Subcutaneous adipose tissue (tissue), 4 donors: ENCODE data around the gene ADGB. TPM values are rescaled to one million over a fixed set of nuclear protein-coding genes. Genes with fewer than 3 reads are reported as not detected.

ENCODE experiments used
- CTCF ChIP-seq: fragments of 450-650 bp; IDR thresholded peaks from one replicate; pipeline ENCODE4 v1.5.1; 2016; ENCODE audit warnings: low read depth, mild to moderate bottlenecking, control low read depth, antibody characterized with exemption, moderate library complexity
- total RNA-seq, 4 donors: library from RNA; depleted of rRNA; stranded (reverse); fragments of >200 nt; gene quantifications; one replicate each; pipeline ENCODE4 v1.1.0, GENCODE V29; 2016

The ADGB gene
- not detected for total RNA-seq

GRCh38 chr6:146598772-146599405, at the start of gene ADGB:
Gene ADGB (plus strand): TSS chr6:146598972. CDS start chr6:146599041, 69 bp downstream.
- TF ChIP-seq CTCF: no peak

DNA sequence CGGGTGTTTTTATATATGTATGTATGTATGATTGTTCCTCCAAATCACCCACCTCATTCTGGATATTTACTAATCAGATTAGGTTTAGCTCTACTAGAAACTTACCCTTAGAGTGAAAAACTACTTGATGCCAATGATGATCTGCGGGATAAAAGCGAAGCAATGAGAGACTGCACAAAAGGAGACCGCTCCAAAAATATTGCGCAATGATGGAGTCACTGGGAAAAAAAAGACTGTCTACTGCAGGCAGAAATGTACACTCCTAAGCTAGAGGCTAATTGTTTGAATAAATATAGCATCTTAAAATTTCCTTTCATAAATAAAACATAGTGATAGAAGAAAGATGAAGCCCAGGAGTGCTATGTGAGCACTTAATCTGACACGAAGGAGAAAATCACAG, 47.9 kb upstream of the ADGB start:
- no peak for TF ChIP-seq CTCF

- TF ChIP-seq CTCF: no peak
These were observed 47.2 kb upstream of the ADGB start for GRCh38 chr6:146551545-146551944.

DNA sequence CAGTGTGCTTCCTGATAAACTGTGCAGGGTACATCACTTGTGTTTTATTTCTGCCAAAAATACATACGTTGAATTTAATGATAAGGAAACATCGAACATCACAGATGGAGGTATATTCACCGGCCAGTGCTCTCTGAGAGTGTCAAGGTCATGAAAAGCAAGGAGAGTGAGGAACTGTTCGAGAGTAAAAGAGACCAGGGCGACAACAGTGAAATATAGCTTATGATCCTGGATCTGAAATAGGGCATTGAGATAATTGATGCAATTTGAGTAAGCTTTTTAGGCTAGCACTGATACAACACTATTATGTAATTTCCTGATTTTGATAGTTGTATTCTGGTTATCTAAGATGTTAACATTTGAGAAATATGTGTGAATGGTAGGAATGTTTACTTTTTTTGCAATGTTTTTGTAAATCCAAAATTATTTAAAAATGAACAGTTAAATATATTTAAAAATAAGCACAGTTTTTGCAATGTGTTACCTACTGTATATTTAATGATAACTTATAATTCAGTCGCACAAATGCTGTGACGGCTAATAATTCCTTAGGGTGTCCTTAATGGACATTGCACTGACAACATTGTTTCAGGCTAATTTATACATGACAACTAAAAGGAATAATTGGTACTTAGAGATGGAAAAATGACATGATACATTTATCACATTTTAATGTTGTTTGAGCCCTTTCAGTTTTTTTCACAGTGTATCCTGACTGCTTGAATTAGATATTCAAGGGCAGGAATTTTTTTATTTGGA, 45.2 kb upstream of the ADGB start:
- TF ChIP-seq CTCF: no peak

DNA sequence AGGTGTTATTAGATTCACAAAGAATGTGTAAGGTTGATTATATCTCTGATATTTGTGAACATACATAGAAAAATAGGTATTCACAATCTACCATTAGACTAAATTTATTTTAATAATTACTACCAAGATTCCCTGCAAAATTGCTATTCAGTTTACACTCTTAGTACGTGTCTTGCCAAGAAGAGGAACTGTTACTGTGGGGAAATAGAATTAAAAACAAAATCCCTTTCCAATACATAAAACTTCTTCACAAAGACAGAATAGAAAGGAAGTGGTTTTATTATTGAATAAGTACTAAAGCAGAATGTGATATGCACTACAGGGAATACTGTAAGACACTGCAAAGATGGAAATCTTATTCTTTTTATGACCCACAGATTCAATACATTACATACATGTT, 38.2 kb upstream of the ADGB start:
- no peak for TF ChIP-seq CTCF

GRCh38 chr6:146574211-146574610, 24.6 kb upstream of the ADGB start:
- no peak for TF ChIP-seq CTCF

- no peak for TF ChIP-seq CTCF
These were observed 20.7 kb upstream of the ADGB start for GRCh38 chr6:146578054-146578453.
